Vagina (tissue), 2 donors: Measurements from ENCODE around the gene TES.

ENCODE experiments used
- CTCF ChIP-seq, 3 experiments: fragments of 450-650 bp in 2 of 3; fragments of 200-600 bp in 1 of 3; sonication (generic) in 1 of 3; IDR thresholded peaks; one replicate each; pipeline ENCODE4 v1.5.1; 2017 to 2019; ENCODE audit warnings: antibody characterized with exemption in 3 of 3, mild to moderate bottlenecking in 2 of 3, moderate library complexity in 2 of 3
- POLR2AphosphoS5 ChIP-seq, 2 donors: sonication (generic); formaldehyde crosslinking; IDR thresholded peaks; one replicate each; pipeline ENCODE4 v1.9.0; 2017; ENCODE audit warnings: antibody characterized with exemption in 2 of 2, mild to moderate bottlenecking in 2 of 2, low read depth in 1 of 2; ENCODE audit not compliant: insufficient read depth in 1 of 2

GRCh38 chr7:116226664-116227063 lies 16.3 kb downstream of the TES start:
- TF ChIP-seq CTCF (IDR thresholded peaks at IDR 0.05) (no peak), POLR2AphosphoS5 (IDR thresholded peaks at IDR 0.05; ENCODE audit: insufficient read depth in 1 of 2, low read depth in 1 of 2) (no peak)
